SU-DHL-6 (cell line): Measurements from ENCODE around the gene FRMPD1.

Experiments
- H2AFZ ChIP-seq: fragments of 200-600 bp; sonication (generic); 2 replicates; pipeline ENCODE4 v1.6.1; 2014; ENCODE audit warnings: low read depth, mild to moderate bottlenecking, moderate library complexity, mixed read lengths, antibody characterized with exemption, low read length; ENCODE audit not compliant: severe bottlenecking
- H3F3A ChIP-seq: fragments of 200-600 bp; shearing (Covaris generic); 2 replicates; pipeline ENCODE4 v1.6.0; 2016; ENCODE audit warnings: antibody characterized with exemption, mild to moderate bottlenecking; ENCODE audit not compliant: insufficient read depth
- H3K27ac ChIP-seq: fragments of 200-600 bp; sonication (generic); 2 replicates; pipeline ENCODE4 v1.5.1; 2016; ENCODE audit warnings: low read depth, mild to moderate bottlenecking, low read length, moderate library complexity, mixed read lengths
- H3K27me3 ChIP-seq: fragments of 200-600 bp; sonication (generic), shearing (Covaris generic); 2 replicates; pipeline ENCODE4 v1.6.0; 2014; ENCODE audit warnings: mild to moderate bottlenecking, low read length
- H3K36me3 ChIP-seq: fragments of 200-600 bp; sonication (generic); 2 replicates; pipeline ENCODE4 v1.6.1; 2014; ENCODE audit warnings: mild to moderate bottlenecking, low read length, mixed read lengths
- H3K4me2 ChIP-seq: fragments of 300-600, 200-600 bp; shearing (Covaris generic), sonication (generic); 2 replicates; pipeline ENCODE4 v1.6.0; 2014; ENCODE audit warnings: low read length, low read depth, mild to moderate bottlenecking; ENCODE audit not compliant: poor library complexity, severe bottlenecking
- H3K4me3 ChIP-seq: fragments of 200-600 bp; sonication (generic); 2 replicates; pipeline ENCODE4 v1.5.1; 2014; ENCODE audit warnings: antibody characterized with exemption, low read length, mild to moderate bottlenecking, mixed read lengths; ENCODE audit not compliant: insufficient read depth, poor library complexity, severe bottlenecking
- H3K79me2 ChIP-seq: fragments of 200-600 bp; sonication (generic); 2 replicates; pipeline ENCODE4 v1.6.1; 2014; ENCODE audit warnings: mild to moderate bottlenecking, low read length, moderate library complexity; ENCODE audit not compliant: insufficient read depth
- H3K9ac ChIP-seq: fragments of 200-600 bp; sonication (generic); 2 replicates; pipeline ENCODE4 v1.7.0; 2014; ENCODE audit warnings: mild to moderate bottlenecking, low read length
- H3K9me2 ChIP-seq: fragments of 200-600 bp; sonication (generic); replicated peaks from 2 replicates; pipeline ENCODE4 v1.6.1; 2014; ENCODE audit warnings: low read length; ENCODE audit not compliant: insufficient read depth
- H3K9me3 ChIP-seq: fragments of 200-600 bp; sonication (generic); 2 replicates; pipeline ENCODE4 v1.6.1; 2014; ENCODE audit warnings: low read length, mixed read lengths; ENCODE audit not compliant: insufficient read depth
- H4K20me1 ChIP-seq: fragments of 200-600 bp; sonication (generic); 2 replicates; pipeline ENCODE4 v1.6.1; 2014; ENCODE audit warnings: low read depth, mild to moderate bottlenecking, antibody characterized with exemption, low read length, moderate library complexity, mixed read lengths
- EZH2phosphoT487 ChIP-seq: fragments of 200-600 bp; sonication (generic), shearing (Covaris generic); conservative IDR thresholded peaks from 2 replicates; pipeline ENCODE4 v1.6.1; 2018; ENCODE audit warnings: mild to moderate bottlenecking, antibody characterized with exemption, low read length, moderate library complexity, mixed read lengths
- TF ChIP-seq, protein P1 (sequence below): fragments of 200-600 bp; sonication (generic); IDR thresholded peaks from one replicate; pipeline ENCODE4 v1.5.1; 2017; ENCODE audit warnings: antibody characterized with exemption, mild to moderate bottlenecking, low read length, moderate library complexity; ENCODE audit not compliant: insufficient read depth, poor library complexity, severe bottlenecking

FRMPD1 gene

DNA sequence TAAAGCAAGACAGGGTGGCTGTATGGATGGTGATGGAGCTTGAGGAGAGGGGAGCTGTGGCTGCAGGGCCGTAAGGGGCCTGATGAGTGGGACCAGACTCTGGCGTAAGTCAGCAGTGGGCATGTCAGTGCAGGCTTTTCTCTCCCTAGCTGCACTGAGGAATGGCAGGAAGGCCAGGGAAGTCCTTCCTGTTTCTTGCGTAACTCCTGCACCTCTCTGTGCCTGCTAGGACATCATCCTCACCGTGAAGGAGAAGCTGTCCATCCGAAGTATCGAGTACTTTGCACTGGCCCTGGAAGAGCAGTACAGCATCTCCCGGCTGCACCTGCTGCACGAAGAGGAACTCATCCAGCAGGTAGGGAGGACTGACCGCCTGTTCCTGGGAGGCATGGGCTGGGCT, 78.7 kb downstream of the FRMPD1 start:
- no peak overlapping the region for H3K4me2 ChIP-seq
- no peaks in the 10 kb centered on the region for H3K27me3 ChIP-seq
- no peak overlapping the region for H3K4me3 ChIP-seq
- H4K20me1 ChIP-seq, result no peaks in the 10 kb centered on the region
- no peaks in the 10 kb centered on the region for H3F3A ChIP-seq
- no peak overlapping the region for H3K27ac ChIP-seq
- no peak overlapping the region for H2AFZ ChIP-seq
- no peak overlapping the region for H3K9ac ChIP-seq
- no peaks in the 10 kb centered on the region for H3K79me2 ChIP-seq
- no peaks in the 10 kb centered on the region for H3K9me3 ChIP-seq
- H3K36me3 ChIP-seq, result no peaks in the 10 kb centered on the region
- TF ChIP-seq, protein P1, sequence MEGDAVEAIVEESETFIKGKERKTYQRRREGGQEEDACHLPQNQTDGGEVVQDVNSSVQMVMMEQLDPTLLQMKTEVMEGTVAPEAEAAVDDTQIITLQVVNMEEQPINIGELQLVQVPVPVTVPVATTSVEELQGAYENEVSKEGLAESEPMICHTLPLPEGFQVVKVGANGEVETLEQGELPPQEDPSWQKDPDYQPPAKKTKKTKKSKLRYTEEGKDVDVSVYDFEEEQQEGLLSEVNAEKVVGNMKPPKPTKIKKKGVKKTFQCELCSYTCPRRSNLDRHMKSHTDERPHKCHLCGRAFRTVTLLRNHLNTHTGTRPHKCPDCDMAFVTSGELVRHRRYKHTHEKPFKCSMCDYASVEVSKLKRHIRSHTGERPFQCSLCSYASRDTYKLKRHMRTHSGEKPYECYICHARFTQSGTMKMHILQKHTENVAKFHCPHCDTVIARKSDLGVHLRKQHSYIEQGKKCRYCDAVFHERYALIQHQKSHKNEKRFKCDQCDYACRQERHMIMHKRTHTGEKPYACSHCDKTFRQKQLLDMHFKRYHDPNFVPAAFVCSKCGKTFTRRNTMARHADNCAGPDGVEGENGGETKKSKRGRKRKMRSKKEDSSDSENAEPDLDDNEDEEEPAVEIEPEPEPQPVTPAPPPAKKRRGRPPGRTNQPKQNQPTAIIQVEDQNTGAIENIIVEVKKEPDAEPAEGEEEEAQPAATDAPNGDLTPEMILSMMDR, result no peak
- no peak for TF ChIP-seq EZH2phosphoT487
- H3K9me2 ChIP-seq, result no peaks in the 10 kb centered on the region

DNA sequence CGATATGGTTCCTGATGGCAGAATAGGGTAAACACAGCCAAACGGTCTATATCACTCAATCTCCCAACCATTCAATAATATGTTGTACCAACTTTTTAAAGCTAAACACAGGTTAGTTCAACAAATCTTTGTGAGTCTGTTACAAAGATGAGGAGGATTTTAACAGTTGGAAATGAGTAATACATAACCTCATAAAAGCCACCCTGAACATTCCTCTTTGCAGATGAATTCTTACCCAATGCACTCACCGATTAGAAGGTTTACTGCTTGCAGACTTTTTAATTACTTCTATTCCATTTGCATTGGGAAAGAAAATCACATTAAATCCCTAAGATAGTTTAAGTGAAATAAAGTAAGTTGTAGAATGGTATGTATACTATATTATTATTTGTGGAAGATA, 79.5 kb downstream of the FRMPD1 start:
- H3K36me3 ChIP-seq, result no peaks in the 10 kb centered on the region
- no peak for TF ChIP-seq EZH2phosphoT487
- TF ChIP-seq, protein P1, result no peak
- H3K27ac ChIP-seq, result no peak overlapping the region
- H3F3A ChIP-seq, result no peaks in the 10 kb centered on the region
- H3K79me2 ChIP-seq, result no peaks in the 10 kb centered on the region
- no peaks in the 10 kb centered on the region for H3K9me3 ChIP-seq
- H3K4me2 ChIP-seq, result no peak overlapping the region
- no peak overlapping the region for H3K9ac ChIP-seq
- no peak overlapping the region for H3K4me3 ChIP-seq
- H4K20me1 ChIP-seq, result no peaks in the 10 kb centered on the region
- H2AFZ ChIP-seq, result no peak overlapping the region
- no peaks in the 10 kb centered on the region for H3K9me2 ChIP-seq
- no peaks in the 10 kb centered on the region for H3K27me3 ChIP-seq

DNA sequence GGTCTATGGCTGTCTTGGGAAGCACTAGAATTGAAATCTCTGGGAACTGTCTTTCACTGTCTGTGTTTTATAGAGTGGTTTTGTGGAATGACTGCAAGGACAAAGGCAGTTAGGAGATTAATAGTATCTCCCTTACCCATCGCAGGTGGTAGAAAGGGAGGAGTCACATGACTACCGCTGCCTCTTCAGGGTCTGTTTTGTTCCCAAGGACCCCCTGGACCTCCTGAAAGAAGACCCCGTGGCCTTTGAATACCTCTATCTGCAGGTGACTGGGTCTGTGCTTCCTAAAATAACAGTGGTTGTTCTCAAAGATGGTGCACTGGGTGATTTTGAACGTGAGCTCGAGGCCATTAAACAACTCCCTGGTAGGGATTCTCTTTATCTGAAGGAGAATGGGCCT, 80.1 kb downstream of the FRMPD1 start:
- no peaks in the 10 kb centered on the region for H3K9me2 ChIP-seq
- no peaks in the 10 kb centered on the region for H3K79me2 ChIP-seq
- H3K4me3 ChIP-seq, result no peak overlapping the region
- no peaks in the 10 kb centered on the region for H4K20me1 ChIP-seq
- H3K4me2 ChIP-seq, result no peak overlapping the region
- no peaks in the 10 kb centered on the region for H3K27me3 ChIP-seq
- no peaks in the 10 kb centered on the region for H3K36me3 ChIP-seq
- H3K9ac ChIP-seq, result no peak overlapping the region
- TF ChIP-seq, protein P1, result no peak
- TF ChIP-seq EZH2phosphoT487, result no peak
- H3F3A ChIP-seq, result no peaks in the 10 kb centered on the region
- no peak overlapping the region for H3K27ac ChIP-seq
- no peaks in the 10 kb centered on the region for H3K9me3 ChIP-seq
- H2AFZ ChIP-seq, result no peak overlapping the region
